Stimulated activated naive CD8-positive, alpha-beta T cell treated with anti-CD3 and anti-CD28 coated beads, Interleukin-15, Interleukin-2, amounts not matched to agents 100 ng/mL and 50 ng/mL, for 24 hours (primary cell): Measurements from ENCODE around the gene TCHH.
"Not testable (repeated sequence)": the region's sequence is repeated elsewhere in the genome, so short reads cannot be mapped to it uniquely, and the experiment has no call there.

Experiments used
- H3K27ac Mint-ChIP-seq: one replicate; pipeline ENCODE4 v1.8.0; 2021; ENCODE audit warnings: mild to moderate bottlenecking, mixed read lengths
- H3K27me3 Mint-ChIP-seq: one replicate; pipeline ENCODE4 v1.8.0; 2021; ENCODE audit warnings: mixed read lengths
- H3K36me3 Mint-ChIP-seq: one replicate; pipeline ENCODE4 v1.8.0; 2021; ENCODE audit warnings: low read depth, mixed read lengths
- H3K4me1 Mint-ChIP-seq: one replicate; pipeline ENCODE4 v1.8.0; 2021; ENCODE audit warnings: low read depth, mixed read lengths
- H3K4me3 Mint-ChIP-seq: one replicate; pipeline ENCODE4 v1.8.0; 2021; ENCODE audit warnings: mild to moderate bottlenecking, mixed read lengths
- H3K9me3 Mint-ChIP-seq: one replicate; pipeline ENCODE4 v1.8.0; 2021; ENCODE audit warnings: mixed read lengths

Gene TCHH

GRCh38 chr1:152104854-152105253 is 10.4 kb downstream of the TCHH start:
- no peaks in the 10 kb centered on the region for H3K9me3 Mint-ChIP-seq
- no peaks in the 10 kb centered on the region for H3K36me3 Mint-ChIP-seq
- peaks cover 31% of the 10 kb centered on the region for H3K27me3 Mint-ChIP-seq
- H3K27ac Mint-ChIP-seq: no peak overlapping the region
- H3K4me1 Mint-ChIP-seq: no peaks in the 10 kb centered on the region
- H3K4me3 Mint-ChIP-seq: no peak overlapping the region

GRCh38 chr1:152096931-152097330 is 18.3 kb downstream of the TCHH start:
- Mint-ChIP-seq H3K27me3 (peaks cover 70% of the 10 kb centered on the region), H3K36me3 (no peaks in the 10 kb centered on the region), H3K9me3 (peaks cover 14% of the 10 kb centered on the region), H3K4me1 (no peaks in the 10 kb centered on the region), H3K4me3 (no peak overlapping the region), H3K27ac (no peak overlapping the region)

GRCh38 chr1:152089014-152089674 is 26.1 kb downstream of the TCHH start, which contains the start of gene TCHHL1:
Gene TCHHL1, minus strand, starts transcription at chr1:152089064. Its CDS starts 921 bp downstream, at chr1:152088143.
- Mint-ChIP-seq H3K27me3 (peaks cover 37% of the 10 kb centered on the region), H3K4me1 (no peaks in the 10 kb centered on the region), H3K36me3 (no peaks in the 10 kb centered on the region), H3K9me3 (peaks cover 19% of the 10 kb centered on the region), H3K4me3 (no peak within 1 kb of the TSS), H3K27ac (no peak within 1 kb of the TSS)

DNA sequence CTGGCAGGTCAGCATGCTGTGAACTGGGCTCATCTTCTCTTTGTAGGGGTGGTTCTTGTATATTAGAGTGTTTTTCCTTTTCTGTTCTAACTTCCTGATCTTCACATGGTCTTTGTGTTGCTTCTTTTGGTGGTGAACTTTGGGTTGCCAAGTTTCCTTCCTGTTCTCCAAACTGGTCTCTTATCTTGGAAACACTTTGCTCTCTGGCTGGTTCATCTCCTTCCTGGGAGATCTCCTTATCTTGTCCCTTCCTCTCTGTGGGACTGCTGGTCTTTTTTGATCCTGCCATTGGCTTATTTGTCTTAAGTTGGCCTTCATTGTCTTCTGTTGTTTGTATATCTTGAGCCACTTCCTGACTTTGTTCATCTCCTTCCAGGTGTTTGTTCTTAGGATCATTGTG is 28.5 kb downstream of the TCHH start:
- Mint-ChIP-seq H3K4me1 (no peaks in the 10 kb centered on the region), H3K4me3 (no peak overlapping the region), H3K27me3 (peaks cover 19% of the 10 kb centered on the region), H3K36me3 (no peaks in the 10 kb centered on the region), H3K27ac (no peak overlapping the region), H3K9me3 (peaks cover 4% of the 10 kb centered on the region)

- peaks cover 5% of the 10 kb centered on the region for H3K27me3 Mint-ChIP-seq
These were observed 30.4 kb downstream of the TCHH start for GRCh38 chr1:152084853-152085252.

GRCh38 chr1:152081026-152081425 is 34.2 kb downstream of the TCHH start:
- not testable (repeated sequence) for H3K4me3 Mint-ChIP-seq, H3K27me3 Mint-ChIP-seq, H3K4me1 Mint-ChIP-seq, H3K36me3 Mint-ChIP-seq, H3K9me3 Mint-ChIP-seq, H3K27ac Mint-ChIP-seq

More at GRCh38 chr1:152084853-152085252, 30.4 kb downstream of the TCHH start:
- Mint-ChIP-seq H3K4me1 (no peaks in the 10 kb centered on the region), H3K27ac (no peak overlapping the region), H3K9me3 (no peaks in the 10 kb centered on the region), H3K36me3 (no peaks in the 10 kb centered on the region), H3K4me3 (no peak overlapping the region)

- not testable (repeated sequence) for H3K4me1 Mint-ChIP-seq, H3K9me3 Mint-ChIP-seq, H3K36me3 Mint-ChIP-seq, H3K4me3 Mint-ChIP-seq, H3K27ac Mint-ChIP-seq, H3K27me3 Mint-ChIP-seq
These were observed 34.8 kb downstream of the TCHH start for GRCh38 chr1:152080494-152080893.

DNA sequence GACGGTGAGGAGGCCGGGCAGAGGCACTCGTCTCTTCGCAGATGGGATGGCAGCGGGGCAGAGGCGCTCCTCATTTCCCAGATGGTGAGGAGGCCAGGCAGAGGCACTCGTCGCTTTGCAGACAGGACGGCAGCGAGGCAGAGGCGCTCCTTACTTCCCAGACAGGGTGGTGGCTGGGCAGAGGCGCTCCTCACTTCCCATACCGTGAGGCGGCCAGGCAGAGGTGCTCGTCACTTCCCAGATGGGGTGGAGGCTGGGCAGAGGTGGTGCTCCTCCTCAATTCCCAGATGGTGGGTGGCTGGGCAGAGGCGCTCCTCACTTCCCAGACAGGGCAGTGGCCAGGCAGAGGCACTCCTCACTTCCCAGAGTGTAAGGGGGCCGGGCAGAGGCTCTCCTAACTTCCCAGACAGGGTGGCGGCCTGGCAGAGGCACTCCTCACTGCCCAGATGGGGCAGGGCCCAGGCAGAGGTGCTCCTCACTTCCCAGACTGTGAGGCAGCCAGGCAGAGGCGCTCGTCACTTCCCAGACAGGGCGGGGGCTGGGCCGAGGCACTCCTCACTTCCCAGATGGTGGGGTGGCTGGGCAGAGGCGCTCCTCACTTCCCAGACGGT is 36.3 kb downstream of the TCHH start:
- Mint-ChIP-seq H3K27me3 (peaks cover 11% of the 10 kb centered on the region), H3K4me1 (no peaks in the 10 kb centered on the region), H3K4me3 (no peak overlapping the region), H3K9me3 (no peaks in the 10 kb centered on the region), H3K27ac (no peak overlapping the region), H3K36me3 (no peaks in the 10 kb centered on the region)

DNA sequence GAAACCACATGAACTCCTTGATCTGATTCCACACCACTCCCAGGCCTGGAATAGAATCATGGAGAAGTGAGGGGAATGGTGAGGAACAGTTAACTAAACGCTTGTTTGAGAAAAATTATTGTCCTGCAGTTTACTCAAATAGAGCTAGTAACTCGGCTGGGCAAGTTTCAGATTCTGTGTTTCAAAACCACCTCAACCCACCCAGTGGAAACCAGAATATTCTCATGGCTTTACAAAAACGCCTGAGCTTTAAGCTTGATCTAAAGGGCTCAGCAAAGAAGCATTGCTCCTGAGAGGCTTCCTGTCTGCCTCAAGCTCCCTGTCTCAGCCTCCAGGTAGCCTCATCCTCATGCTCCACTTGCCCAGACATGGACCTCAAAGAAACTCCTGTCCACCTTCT is 42.9 kb downstream of the TCHH start:
- no peaks in the 10 kb centered on the region for H3K9me3 Mint-ChIP-seq
- H3K27me3 Mint-ChIP-seq: peaks cover 23% of the 10 kb centered on the region
- H3K4me1 Mint-ChIP-seq: no peaks in the 10 kb centered on the region
- no peaks in the 10 kb centered on the region for H3K36me3 Mint-ChIP-seq
- no peak overlapping the region for H3K4me3 Mint-ChIP-seq
- no peak overlapping the region for H3K27ac Mint-ChIP-seq

DNA sequence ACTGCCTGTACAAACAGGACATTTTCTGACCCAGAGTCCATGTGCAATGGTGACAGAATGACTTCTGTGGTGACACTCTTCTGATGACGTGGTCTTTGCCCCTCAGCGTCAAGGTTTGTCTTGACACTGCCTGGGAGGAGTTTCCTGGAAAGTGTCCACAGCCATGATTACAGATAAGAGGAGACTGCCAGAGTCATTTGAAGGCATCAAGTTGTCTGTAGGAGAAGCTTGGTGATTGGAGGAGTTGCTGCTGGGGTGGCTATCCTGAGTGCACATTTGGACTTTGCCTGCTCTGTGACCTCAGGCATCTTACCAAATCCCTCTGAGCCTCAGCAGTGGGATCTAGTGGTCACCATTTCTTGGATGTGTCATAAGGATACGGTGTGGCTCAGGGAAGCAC is 44.1 kb downstream of the TCHH start:
- H3K27me3 Mint-ChIP-seq: peaks cover 18% of the 10 kb centered on the region
- no peaks in the 10 kb centered on the region for H3K36me3 Mint-ChIP-seq
- H3K9me3 Mint-ChIP-seq: no peaks in the 10 kb centered on the region
- no peak overlapping the region for H3K4me3 Mint-ChIP-seq
- H3K27ac Mint-ChIP-seq: no peak overlapping the region
- no peaks in the 10 kb centered on the region for H3K4me1 Mint-ChIP-seq

DNA sequence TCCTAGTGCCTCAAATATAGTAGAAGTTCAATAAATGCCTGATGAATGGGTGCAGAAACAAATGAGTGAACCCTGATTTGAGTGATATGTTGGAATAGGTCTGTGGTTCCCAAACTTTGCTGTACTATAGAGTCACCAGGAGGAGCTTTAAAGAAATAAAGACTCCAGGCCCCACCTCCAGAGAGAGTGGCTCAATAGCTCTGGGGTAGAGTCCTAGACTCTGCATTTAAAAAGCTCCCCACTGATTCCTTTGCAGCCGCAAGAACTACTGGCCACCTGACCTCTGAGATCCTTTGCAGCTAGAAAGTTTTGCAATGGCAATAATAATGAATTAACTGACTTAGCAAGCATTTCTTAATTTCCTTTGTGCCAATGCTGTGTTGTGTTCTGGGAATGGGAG is 47.3 kb downstream of the TCHH start:
- Mint-ChIP-seq H3K36me3 (no peaks in the 10 kb centered on the region), H3K4me1 (no peaks in the 10 kb centered on the region), H3K27ac (no peak overlapping the region), H3K27me3 (peaks cover 21% of the 10 kb centered on the region), H3K4me3 (no peak overlapping the region), H3K9me3 (no peaks in the 10 kb centered on the region)

DNA sequence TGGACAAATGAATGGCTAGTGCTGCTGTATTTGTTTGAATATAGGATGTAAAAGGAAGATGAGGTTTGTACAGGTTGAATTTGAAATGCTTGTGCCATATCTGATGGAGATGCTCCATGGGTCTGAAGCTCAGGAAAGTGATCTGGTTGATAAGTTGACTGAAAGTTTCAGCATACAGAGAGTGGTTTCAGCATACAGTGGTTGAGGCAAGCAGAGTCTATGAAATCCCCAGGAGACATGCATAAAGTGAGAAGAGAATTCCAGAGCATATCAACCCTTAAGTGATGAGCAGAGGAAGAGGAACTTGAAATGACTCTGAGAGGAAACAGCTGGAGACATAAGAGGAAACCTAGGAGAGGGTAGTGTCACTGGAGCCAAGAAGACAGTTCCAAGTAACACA is 48.1 kb downstream of the TCHH start:
- Mint-ChIP-seq H3K4me3 (no peak overlapping the region), H3K27ac (no peak overlapping the region), H3K4me1 (no peaks in the 10 kb centered on the region), H3K9me3 (no peaks in the 10 kb centered on the region), H3K36me3 (no peaks in the 10 kb centered on the region), H3K27me3 (peaks cover 21% of the 10 kb centered on the region)

GRCh38 chr1:152061952-152062351 is 53.3 kb downstream of the TCHH start:
- Mint-ChIP-seq H3K27me3 (peaks cover 19% of the 10 kb centered on the region), H3K9me3 (no peaks in the 10 kb centered on the region), H3K27ac (no peak overlapping the region), H3K4me1 (no peaks in the 10 kb centered on the region), H3K4me3 (no peak overlapping the region), H3K36me3 (no peaks in the 10 kb centered on the region)
